Prostate gland (tissue), 2 donors: ENCODE measurements around the gene KATNAL2.

Experiments used
- CTCF ChIP-seq, 4 experiments: fragments of 200-600 bp in 2 of 4; fragments of 450-650 bp in 2 of 4; sonication (generic) in 2 of 4; IDR thresholded peaks; 1 replicate in 3 of 4; 2 replicates in 1 of 4; pipeline ENCODE4 v1.5.1; 2016 to 2019; ENCODE audit warnings: antibody characterized with exemption in 4 of 4, mild to moderate bottlenecking in 2 of 4, moderate library complexity in 2 of 4
- POLR2AphosphoS5 ChIP-seq: sonication (generic); formaldehyde crosslinking; IDR thresholded peaks from one replicate; pipeline ENCODE4 v1.6.1; 2017; ENCODE audit warnings: antibody characterized with exemption

DNA sequence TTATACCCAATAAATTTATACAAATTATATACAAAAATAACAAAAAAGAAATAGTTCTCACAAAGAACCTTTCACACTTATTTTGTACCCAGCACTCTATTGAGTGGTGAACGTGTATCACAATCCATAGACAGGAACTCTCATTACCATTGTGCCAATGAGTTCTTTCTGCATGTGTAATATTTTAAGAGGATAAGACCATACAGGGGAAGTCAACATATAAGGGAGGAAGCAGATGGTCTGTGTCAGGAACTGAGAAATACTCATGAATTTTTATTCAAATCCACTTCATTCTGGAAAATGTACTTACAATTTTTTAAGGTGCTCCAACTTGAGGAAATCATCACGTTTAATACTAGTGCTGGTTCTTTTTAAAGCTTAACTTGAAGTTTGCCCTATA lies 145.1 kb downstream of the KATNAL2 start:
- no peak for TF ChIP-seq CTCF (IDR thresholded peaks at IDR 0.05)
- no peak for TF ChIP-seq POLR2AphosphoS5
